WERI-Rb-1 (cell line): ENCODE measurements around the gene MMD2.
A peak's percentile ranks its signal among the peaks of the same experiment; 100 is the strongest.

Experiments used
- DNase-seq: peaks from one replicate; pipeline ENCODE4 v3.0.0-alpha.2; 2020
- H3K27ac ChIP-seq: fragments of 250-450 bp; sonication (Bioruptor Pico); 2 replicates; pipeline ENCODE4 v1.5.1; 2020; ENCODE audit warnings: mild to moderate bottlenecking, moderate library complexity
- H3K27me3 ChIP-seq: fragments of 250-450 bp; sonication (Bioruptor Pico); 2 replicates; pipeline ENCODE4 v1.5.1; 2021; ENCODE audit warnings: mild to moderate bottlenecking, low read depth, moderate library complexity; ENCODE audit not compliant: insufficient read depth, severe bottlenecking
- H3K36me3 ChIP-seq: fragments of 250-450 bp; sonication (Bioruptor Pico); 2 replicates; pipeline ENCODE4 v1.5.1; 2020; ENCODE audit warnings: mild to moderate bottlenecking, moderate library complexity
- H3K4me3 ChIP-seq: 2 replicates; pipeline ENCODE4 v1.5.1; 2011; ENCODE audit warnings: low read depth, mild to moderate bottlenecking, control low read depth, low read length
- H3K9me3 ChIP-seq: fragments of 250-450 bp; sonication (Bioruptor Pico); 2 replicates; pipeline ENCODE4 v1.5.1; 2021; ENCODE audit warnings: mild to moderate bottlenecking, moderate library complexity; ENCODE audit not compliant: severe bottlenecking
- CTCF ChIP-seq: IDR thresholded peaks from 2 replicates; pipeline ENCODE4 v1.5.1; 2011; ENCODE audit warnings: low read depth, mild to moderate bottlenecking, control low read depth, inconsistent platforms, low read length

Gene MMD2

DNA sequence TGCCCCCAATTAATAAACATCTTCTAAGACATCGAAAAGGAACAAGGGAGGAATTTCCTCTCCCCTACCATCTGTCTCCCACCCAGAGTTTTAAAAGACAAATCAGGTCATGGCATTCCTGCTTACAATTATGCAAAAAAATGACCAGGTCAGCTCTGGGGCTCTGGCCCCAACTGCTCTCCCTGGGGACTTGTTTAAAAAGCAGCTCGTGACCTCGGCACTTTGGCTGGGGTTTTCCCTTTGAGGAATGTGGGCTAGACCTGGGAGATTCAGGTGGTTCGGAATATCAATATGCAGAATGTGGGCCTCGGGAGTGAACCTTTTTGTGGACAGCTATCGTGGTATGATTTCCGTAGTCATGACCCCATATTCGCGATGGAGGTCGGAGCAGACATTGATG, 74.8 kb downstream of the MMD2 start:
- no peak for TF ChIP-seq CTCF
- peaks cover 8% of the 10 kb centered on the region for H3K36me3 ChIP-seq
- H3K4me3 ChIP-seq = no peak overlapping the region
- DNase-seq = no peak
- H3K27me3 ChIP-seq = no peaks in the 10 kb centered on the region
- no peaks in the 10 kb centered on the region for H3K9me3 ChIP-seq
- no peak overlapping the region for H3K27ac ChIP-seq

GRCh38 chr7:4883372-4884144, 75.4 kb downstream of the MMD2 start, which contains the start of gene RADIL:
RADIL (minus strand) TSS chr7:4883716; CDS start chr7:4878139, 5,577 bp downstream.
- DNase-seq = peak; percentile 97
- Histone ChIP-seq H3K36me3 (peaks cover 11% of the 10 kb centered on the region), H3K27me3 (no peaks in the 10 kb centered on the region), H3K9me3 (no peaks in the 10 kb centered on the region), H3K4me3 (peak within 1 kb of the TSS; percentile 54), H3K27ac (peak within 1 kb of the TSS; percentile 86)
- TF ChIP-seq CTCF = peak; percentile 69

DNA sequence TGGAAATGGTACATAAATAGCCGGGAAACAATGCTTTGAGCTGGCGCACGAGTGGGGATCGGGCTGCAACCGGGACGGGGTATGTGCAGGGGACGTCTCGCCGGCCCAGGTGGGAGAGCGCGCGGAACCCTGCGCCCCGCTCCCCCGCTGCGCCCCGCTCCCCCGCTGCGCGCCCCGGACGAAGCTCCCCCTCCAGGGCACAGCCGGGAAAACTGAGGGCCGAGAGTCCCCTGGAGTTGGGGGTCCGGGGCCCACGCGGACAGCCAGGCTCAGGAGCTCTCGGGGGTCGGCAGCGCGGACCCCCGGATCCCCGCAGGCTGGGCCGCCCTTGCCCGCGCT, 76.0 kb downstream of the MMD2 start:
- peak overlapping the region; percentile 54 for H3K4me3 ChIP-seq
- peak overlapping the region; percentile 86 for H3K27ac ChIP-seq
- peaks cover 11% of the 10 kb centered on the region for H3K36me3 ChIP-seq
- no peak for TF ChIP-seq CTCF
- no peak for DNase-seq
- no peaks in the 10 kb centered on the region for H3K9me3 ChIP-seq
- no peaks in the 10 kb centered on the region for H3K27me3 ChIP-seq

DNA sequence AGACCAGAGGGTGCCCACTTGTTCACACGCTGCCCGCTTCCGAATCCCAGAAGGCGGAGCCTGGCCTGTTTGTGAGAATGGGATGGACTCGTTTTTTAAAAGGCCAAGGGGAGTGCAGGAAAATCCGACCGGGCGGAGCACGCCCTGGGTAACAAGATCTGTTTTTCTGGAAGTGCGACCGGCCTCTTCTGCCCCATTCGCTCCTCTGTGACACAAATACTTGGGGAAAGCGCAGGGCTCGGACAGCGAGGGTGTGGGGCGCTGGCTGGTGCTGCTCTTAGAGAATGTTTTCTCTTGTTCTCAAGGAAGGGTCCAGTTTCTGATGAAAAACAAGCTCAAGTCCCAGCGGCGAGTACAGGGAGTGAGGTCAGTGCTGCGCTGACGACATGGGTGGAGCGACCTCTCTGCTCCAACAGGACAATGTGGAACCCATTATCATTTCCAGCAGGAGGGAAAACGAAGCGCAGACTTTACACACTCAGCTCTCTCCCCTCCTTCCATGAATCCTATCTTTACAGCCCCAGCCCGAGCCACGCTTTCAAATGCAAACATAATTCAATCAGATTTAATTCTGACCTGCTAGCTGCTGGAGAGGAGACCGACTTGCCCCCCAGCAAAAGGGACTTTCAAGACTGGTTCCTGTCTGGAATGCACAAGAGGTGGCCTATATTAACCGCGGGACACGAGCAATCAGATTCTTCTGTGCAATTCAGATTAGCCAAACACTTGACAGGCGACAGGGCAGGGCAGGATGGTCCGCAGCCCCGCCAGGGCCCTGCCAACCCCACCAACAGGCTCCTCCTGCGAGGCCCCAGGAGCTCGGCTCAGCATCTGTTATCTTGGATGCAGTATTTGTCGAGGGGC, 76.6 kb downstream of the MMD2 start:
- no peaks in the 10 kb centered on the region for H3K9me3 ChIP-seq
- peak; percentile 28 for DNase-seq
- H3K27me3 ChIP-seq = no peaks in the 10 kb centered on the region
- H3K36me3 ChIP-seq = peaks cover 16% of the 10 kb centered on the region
- no peak for TF ChIP-seq CTCF
- H3K4me3 ChIP-seq = peak overlapping the region; percentile 54
- H3K27ac ChIP-seq = peak overlapping the region; percentile 86

- Histone ChIP-seq H3K4me3 (no peak overlapping the region), H3K27me3 (no peaks in the 10 kb centered on the region), H3K27ac (no peak overlapping the region), H3K36me3 (peaks cover 38% of the 10 kb centered on the region), H3K9me3 (no peaks in the 10 kb centered on the region)
- DNase-seq = no peak
- TF ChIP-seq CTCF = no peak
Measured at GRCh38 chr7:4880218-4880617, 78.8 kb downstream of the MMD2 start.
